Stimulated activated naive CD8-positive, alpha-beta T cell treated with anti-CD3 and anti-CD28 coated beads, Interleukin-15, Interleukin-2, amounts not matched to agents 100 ng/mL and 50 ng/mL, for 24 hours (primary cell): ENCODE data around the gene RALB.

Experiments
- H3K27ac Mint-ChIP-seq: one replicate; pipeline ENCODE4 v1.8.0; 2021; ENCODE audit warnings: mild to moderate bottlenecking, mixed read lengths
- H3K27me3 Mint-ChIP-seq: one replicate; pipeline ENCODE4 v1.8.0; 2021; ENCODE audit warnings: mixed read lengths
- H3K36me3 Mint-ChIP-seq: one replicate; pipeline ENCODE4 v1.8.0; 2021; ENCODE audit warnings: low read depth, mixed read lengths
- H3K4me1 Mint-ChIP-seq: one replicate; pipeline ENCODE4 v1.8.0; 2021; ENCODE audit warnings: low read depth, mixed read lengths
- H3K4me3 Mint-ChIP-seq: one replicate; pipeline ENCODE4 v1.8.0; 2021; ENCODE audit warnings: mild to moderate bottlenecking, mixed read lengths
- H3K9me3 Mint-ChIP-seq: one replicate; pipeline ENCODE4 v1.8.0; 2021; ENCODE audit warnings: mixed read lengths

The RALB gene

DNA sequence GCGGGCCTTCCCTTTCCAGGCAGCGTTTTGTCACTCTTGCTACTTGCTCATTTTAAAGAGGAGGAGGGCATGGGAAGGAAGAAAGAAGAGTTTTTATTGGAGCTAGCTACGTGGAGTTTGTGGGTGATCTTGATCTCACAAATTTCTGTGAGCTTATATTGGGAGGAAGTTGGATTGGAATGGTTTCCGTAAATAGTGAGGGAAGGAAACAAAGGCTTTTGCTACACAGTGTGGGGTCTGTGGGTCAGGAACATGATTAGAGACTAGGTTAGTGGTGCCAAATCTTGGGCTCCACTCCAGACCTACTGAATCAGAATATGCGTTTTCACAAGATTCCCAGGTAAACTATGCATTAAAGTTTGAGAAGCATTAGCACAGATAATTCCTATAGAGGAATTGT is 8.1 kb downstream of the RALB start:
- H3K27me3 Mint-ChIP-seq, result no peaks in the 10 kb centered on the region
- H3K4me3 Mint-ChIP-seq, result no peak overlapping the region
- H3K27ac Mint-ChIP-seq, result no peak overlapping the region
- H3K4me1 Mint-ChIP-seq, result peaks cover 43% of the 10 kb centered on the region
- H3K36me3 Mint-ChIP-seq, result peaks cover 16% of the 10 kb centered on the region
- H3K9me3 Mint-ChIP-seq, result peaks cover 4% of the 10 kb centered on the region

DNA sequence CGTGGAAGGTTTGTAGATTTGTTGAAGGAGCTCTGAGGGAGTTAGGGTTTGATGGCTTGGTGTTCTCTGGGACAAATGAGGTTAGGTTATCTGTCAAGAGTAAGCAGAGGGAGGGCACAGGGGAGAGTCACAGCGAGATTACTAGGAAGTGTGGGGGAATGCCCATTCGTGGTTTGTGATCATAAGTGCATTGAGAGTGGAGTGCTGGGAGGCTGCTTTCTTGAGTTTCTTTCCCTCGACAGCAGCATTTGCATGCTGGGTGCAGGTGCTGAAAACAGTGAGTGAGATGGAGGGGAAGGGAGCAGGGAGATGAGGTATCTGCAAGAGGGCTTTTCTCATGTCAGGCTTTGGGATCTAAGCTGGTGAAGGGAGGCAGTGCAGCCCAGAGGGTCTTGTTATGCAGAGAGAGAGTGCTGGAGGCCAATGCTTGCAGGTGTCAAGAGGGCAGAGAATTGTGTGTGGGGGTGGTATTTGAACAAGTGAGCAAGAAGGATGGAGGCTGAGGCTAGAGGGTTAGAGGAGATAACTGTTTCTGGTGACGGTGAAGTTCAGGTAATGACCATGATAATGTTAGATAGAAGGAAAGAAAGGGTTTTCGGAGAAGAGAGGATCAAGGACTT is 8.8 kb downstream of the RALB start:
- Mint-ChIP-seq H3K9me3 (peaks cover 4% of the 10 kb centered on the region), H3K27ac (no peak overlapping the region), H3K4me1 (peaks cover 38% of the 10 kb centered on the region), H3K36me3 (peaks cover 16% of the 10 kb centered on the region), H3K4me3 (no peak overlapping the region), H3K27me3 (no peaks in the 10 kb centered on the region)

DNA sequence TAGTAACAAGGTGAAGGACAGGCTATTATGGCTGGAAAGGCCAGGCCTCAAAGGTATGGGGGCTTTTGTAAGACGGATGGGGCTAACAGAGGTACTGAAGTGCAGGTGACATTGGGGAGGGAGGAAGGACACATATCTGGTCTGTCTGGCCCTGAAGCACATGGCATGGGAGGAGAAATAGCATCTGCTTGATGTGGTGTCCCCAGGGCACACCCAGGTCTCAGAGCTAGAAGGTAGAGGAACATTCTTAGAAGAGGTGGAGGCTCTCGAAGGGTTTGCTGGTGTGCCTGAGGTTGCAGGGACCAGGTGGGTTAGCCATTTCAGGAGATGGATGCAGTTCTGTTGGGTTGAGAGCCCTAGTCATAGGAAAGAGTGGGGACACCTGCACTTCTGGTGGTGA is 9.5 kb downstream of the RALB start:
- H3K36me3 Mint-ChIP-seq, result peaks cover 16% of the 10 kb centered on the region
- peaks cover 38% of the 10 kb centered on the region for H3K4me1 Mint-ChIP-seq

DNA sequence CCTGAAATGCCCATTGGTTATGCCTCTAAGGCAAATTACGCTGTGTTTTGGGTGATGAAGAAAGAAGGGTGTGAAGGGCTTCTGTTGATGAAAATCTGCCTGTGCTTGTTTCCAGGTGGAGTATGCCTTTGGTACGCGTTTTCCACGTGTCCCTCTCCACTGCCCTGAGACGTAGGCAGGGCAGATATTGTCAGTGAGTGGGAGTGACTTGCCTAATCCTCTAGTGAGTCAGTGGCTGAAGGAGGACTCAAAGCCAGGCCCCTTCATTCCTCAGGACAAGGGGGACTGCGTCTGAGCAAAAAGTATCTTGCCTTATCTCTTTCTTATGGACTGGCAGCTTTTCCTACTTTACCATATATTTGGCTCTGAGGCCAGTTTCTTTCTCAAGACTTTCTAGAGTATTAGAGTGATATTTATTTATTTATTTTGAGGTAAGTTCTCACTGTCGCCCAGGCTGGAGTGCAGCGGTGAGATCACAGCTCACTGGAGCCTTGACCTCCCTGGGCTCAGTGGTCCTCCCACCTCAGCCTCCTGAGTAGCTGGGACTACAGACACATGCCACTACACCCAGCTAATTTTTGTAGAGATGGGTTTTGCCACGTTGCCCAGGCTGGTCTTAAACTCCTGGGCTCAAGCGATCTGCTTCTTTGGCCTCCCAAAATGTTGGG is 10.2 kb downstream of the RALB start:
- peaks cover 34% of the 10 kb centered on the region for H3K4me1 Mint-ChIP-seq

More for the DNA sequence above, 9.5 kb downstream of the RALB start:
- no peaks in the 10 kb centered on the region for H3K27me3 Mint-ChIP-seq
- H3K9me3 Mint-ChIP-seq, result peaks cover 4% of the 10 kb centered on the region
- no peak overlapping the region for H3K27ac Mint-ChIP-seq
- no peak overlapping the region for H3K4me3 Mint-ChIP-seq

DNA sequence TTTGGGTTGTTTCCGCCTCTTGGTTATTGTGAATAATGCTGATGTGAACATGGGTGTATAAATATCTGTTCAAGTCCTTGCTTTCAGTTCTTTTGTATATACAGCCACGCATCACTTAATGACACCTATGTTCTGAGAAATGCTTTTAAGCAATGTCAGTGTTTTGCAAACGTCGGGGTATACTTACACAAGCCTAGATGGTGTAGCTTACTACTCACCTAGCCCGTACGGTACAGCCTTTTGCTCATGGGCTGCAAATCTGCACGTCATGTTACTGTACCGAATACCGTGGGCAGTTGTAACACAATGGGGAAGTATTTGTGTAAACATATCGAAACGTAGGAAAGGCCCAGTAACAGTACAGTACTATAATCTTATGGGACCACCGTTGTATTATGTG is 12.4 kb downstream of the RALB start:
- Mint-ChIP-seq H3K27me3 (no peaks in the 10 kb centered on the region), H3K4me3 (no peak overlapping the region), H3K27ac (no peak overlapping the region), H3K9me3 (no peaks in the 10 kb centered on the region), H3K4me1 (peaks cover 44% of the 10 kb centered on the region), H3K36me3 (peaks cover 17% of the 10 kb centered on the region)

More for the DNA sequence above, 10.2 kb downstream of the RALB start:
- H3K36me3 Mint-ChIP-seq, result peaks cover 16% of the 10 kb centered on the region
- no peak overlapping the region for H3K4me3 Mint-ChIP-seq
- no peaks in the 10 kb centered on the region for H3K27me3 Mint-ChIP-seq
- H3K27ac Mint-ChIP-seq, result no peak overlapping the region
- peaks cover 4% of the 10 kb centered on the region for H3K9me3 Mint-ChIP-seq

DNA sequence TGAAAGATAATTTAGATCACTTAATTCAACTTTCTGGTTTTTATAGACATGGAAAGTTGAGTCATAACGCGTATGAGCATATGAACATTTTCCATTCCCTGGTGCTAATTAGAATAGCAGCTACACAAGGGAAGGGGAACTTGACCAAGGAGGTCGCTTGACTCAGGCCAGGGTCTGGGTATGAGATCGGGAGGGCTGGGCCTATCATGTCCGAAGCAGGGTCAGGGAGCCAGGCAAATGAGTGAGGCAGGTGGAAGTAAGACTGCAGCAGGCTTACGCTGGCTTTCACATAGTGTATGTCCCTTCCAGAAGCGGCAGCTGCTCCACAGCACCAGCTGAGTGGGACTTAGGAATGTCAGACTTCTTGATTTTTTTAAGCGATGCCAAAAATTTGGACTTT is 14.7 kb downstream of the RALB start:
- Mint-ChIP-seq H3K4me3 (no peak overlapping the region), H3K27ac (peak overlapping the region; percentile 81), H3K9me3 (no peaks in the 10 kb centered on the region), H3K27me3 (no peaks in the 10 kb centered on the region), H3K4me1 (peaks cover 46% of the 10 kb centered on the region), H3K36me3 (peaks cover 15% of the 10 kb centered on the region)

DNA sequence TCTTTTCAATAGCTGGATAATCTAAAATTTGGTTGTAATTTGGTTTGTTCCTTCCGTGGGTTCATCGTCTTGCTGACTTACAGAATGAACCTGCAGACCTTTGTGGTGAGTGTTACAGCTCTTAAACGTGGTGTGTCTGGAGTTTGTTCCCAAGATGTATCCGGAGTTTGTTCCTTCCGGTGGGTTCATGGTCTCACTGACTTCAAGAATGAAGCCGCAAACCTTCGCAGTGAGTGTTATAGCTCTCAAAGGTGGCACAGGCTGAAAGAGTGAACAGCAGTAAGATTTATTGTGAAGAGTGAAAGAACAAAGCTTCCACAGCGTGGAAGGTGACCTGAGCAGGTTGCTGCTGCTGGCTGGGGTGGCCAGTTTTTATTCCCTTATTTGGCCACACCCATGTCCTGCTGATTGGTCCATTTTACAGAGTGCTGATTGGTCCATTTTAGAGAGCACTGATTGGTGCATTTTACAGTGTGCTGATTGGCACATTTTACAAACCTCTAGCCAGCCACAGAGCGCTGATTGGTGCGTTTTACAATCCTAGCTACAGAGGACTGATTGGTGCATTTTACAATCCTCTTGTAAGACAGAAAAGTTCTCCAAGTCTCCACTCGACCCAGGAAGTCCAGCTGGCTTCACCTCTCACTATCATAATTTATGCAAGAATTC is 16.6 kb downstream of the RALB start:
- Mint-ChIP-seq H3K36me3 (peaks cover 15% of the 10 kb centered on the region), H3K4me1 (peaks cover 55% of the 10 kb centered on the region), H3K27me3 (no peaks in the 10 kb centered on the region), H3K4me3 (no peak overlapping the region), H3K9me3 (no peaks in the 10 kb centered on the region), H3K27ac (no peak overlapping the region)

DNA sequence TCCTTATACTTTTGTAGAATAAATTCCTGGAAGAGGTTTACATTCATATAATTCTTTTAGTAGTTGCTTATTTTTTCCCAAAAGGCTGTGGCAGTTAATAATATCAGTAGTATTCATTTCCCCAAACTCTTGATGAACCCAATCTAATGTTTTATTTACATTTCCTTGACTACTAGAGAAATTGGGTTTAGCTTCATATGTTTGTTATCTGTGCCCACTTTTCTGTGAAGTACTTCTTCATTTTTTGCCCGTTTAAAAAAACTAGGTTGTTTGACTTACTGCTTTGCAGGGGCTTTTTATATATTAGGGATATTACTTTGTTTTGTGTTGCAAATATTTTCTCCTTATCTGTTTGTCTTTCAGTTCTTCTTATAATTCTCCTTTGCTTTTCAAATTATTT is 17.2 kb downstream of the RALB start:
- Mint-ChIP-seq H3K27me3 (no peaks in the 10 kb centered on the region), H3K4me1 (peaks cover 49% of the 10 kb centered on the region), H3K4me3 (no peak overlapping the region), H3K27ac (no peak overlapping the region), H3K9me3 (no peaks in the 10 kb centered on the region), H3K36me3 (peaks cover 15% of the 10 kb centered on the region)

DNA sequence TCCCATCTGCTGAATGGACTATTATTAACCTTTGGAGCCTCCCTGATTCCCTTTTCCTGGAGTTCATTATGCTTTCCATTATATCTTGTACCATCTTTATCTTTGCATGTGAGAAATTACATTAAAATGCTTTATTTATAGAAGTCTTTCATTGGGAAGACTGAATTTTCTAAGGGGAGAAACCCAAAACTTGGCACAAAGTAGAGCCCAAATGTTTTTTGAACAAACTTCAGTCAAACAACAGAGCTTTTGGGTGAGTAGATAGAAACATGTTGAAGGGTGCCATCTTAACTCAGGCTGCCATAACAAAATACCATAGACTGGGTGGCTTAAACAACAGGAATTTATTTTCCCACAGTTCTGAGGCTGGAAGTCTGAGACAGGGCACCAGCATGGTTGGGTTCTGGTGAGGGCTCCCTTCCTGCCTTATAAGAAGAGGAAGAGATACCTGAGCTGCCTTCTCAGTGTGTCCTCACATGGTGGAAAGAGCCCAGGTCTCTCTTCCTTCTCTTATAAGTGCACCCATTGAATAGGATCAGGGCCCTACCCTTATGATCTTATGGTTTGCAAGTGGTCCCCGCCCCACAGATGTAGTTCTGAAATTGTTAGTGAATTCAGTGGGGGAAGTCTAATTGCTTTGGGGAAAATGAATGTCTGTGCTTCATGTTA is 19.2 kb downstream of the RALB start:
- no peaks in the 10 kb centered on the region for H3K9me3 Mint-ChIP-seq
- no peak overlapping the region for H3K4me3 Mint-ChIP-seq
- H3K4me1 Mint-ChIP-seq, result peaks cover 35% of the 10 kb centered on the region
- no peaks in the 10 kb centered on the region for H3K27me3 Mint-ChIP-seq
- H3K36me3 Mint-ChIP-seq, result peaks cover 15% of the 10 kb centered on the region
- no peak overlapping the region for H3K27ac Mint-ChIP-seq

DNA sequence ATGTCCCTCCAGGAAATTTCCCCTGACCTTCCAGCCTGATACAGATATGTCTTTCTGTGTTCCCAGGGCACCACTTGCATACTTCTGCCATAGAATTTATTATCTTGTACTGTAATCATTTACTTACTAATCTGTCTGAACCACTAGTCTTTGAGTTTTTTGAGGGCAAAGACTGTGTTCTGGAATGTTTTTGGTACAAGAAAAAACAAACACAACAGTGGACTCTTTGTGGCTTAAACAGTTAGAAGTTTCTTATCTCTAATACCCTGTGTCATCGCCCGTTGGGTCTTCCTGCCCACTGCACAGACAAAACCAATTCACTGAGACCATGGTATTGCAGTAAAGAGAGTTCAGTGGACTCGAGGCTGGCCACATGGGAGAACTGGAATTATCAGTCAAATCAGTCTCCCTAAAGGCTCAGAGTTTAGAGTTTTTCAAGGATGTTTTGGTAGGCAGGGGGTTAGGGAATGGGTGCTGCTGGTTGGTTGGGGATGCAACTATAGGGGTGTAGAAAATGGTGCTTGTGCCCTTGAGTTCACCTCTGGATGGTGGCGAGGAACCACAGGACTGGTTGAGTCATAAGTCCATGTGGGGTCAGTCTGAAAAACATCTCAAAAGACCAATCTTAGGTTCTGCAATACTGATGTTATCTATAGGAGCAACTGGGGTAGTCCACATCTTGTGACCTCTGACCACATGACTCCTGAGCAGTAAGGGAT is 20.3 kb downstream of the RALB start:
- no peak overlapping the region for H3K4me3 Mint-ChIP-seq
- peaks cover 15% of the 10 kb centered on the region for H3K36me3 Mint-ChIP-seq
- H3K27me3 Mint-ChIP-seq, result no peaks in the 10 kb centered on the region
- H3K4me1 Mint-ChIP-seq, result peaks cover 28% of the 10 kb centered on the region
- H3K27ac Mint-ChIP-seq, result no peak overlapping the region
- no peaks in the 10 kb centered on the region for H3K9me3 Mint-ChIP-seq

DNA sequence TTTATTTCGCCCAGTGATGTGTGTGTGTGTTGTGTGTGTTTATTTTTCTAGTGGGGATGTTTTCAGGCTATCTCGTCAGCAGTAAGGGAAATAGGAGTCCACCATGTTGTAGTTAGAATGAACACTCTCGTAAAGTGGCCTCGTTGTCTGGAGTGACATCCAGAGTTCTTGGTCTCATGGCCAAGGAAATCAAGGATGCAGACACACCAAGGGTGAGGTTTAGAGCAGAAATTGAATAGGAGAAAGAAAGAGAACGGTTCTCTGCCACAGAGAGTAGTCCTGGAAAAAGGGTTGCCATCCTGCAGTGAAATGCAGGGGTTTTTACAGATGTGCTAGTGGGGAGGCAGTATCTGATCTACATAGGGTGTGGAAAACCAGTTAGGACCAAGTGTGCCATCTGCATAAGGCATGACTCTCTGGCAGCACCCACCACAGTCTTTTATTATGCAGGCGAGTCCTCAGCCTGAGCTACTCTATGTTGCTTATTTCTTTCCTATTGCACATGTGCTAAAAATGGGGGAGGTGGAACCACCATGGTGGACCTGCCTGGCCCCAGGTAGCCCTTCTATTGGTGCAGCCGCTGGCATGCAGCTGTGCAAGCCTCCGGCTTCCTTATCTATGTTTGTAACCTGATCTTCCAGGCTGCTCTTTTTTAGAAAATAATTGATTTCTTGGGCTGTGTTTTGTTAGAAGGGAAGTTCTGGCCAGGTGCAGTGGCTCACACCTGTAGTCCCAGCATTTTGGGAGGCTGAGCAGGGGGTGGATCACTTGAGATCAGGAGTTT is 23.2 kb downstream of the RALB start:
- H3K36me3 Mint-ChIP-seq, result peaks cover 25% of the 10 kb centered on the region
- no peak overlapping the region for H3K27ac Mint-ChIP-seq
- no peak overlapping the region for H3K4me3 Mint-ChIP-seq
- H3K9me3 Mint-ChIP-seq, result no peaks in the 10 kb centered on the region
- H3K4me1 Mint-ChIP-seq, result peaks cover 9% of the 10 kb centered on the region
- no peaks in the 10 kb centered on the region for H3K27me3 Mint-ChIP-seq

DNA sequence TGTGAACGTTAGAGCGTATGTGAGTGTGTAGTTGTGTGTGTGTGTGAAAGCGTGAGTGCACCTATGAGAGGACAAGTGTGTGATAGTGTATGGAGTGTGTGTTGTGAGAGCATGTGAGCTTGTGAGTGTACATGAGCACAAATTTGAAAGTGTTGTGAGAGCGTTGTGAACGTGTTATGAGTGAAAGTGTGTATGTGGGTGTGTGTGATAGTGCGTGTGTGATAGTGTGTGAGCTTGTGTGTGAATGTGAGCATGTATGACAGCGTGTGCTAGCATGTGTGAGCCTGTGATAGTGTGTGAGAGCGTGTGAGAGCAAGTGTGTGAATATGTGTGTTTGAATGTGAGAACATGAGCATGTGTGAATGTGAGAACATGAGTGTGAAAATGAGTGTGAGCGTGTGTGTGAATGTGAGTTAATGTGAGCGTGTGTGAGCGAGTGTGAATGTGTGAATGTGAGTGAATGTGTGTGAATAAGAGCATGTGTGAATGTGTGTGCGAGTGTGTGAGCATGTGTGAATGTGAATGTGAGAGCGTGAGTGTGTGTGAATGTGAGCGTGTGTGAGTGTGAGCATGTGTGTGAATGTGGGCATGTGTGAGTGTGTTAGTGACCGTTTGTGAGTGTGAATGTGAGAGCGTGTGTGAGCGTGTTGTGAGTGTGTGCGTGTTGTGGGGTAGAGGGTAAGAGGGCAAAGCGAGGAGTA is 25.0 kb downstream of the RALB start:
- H3K4me1 Mint-ChIP-seq, result peaks cover 9% of the 10 kb centered on the region

DNA sequence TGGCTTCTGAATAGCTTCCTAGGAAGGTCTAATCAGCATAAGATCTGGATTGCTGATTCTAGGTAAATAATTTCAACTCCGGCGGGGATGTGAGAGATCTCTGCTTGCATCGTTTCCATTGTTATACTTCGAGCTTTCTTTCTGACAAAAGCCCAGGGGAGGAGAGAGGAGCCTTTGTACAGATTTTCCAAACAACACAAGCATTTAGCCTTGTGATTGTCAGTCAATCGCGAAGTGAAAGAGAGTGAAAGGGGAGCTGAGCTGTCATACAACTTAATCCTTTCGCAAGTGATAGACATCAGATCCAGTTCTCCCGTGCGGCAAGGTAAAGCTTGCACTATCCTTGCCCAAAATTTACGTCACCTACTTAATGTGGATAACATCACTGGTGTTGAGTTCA is 26.2 kb downstream of the RALB start:
- no peaks in the 10 kb centered on the region for H3K9me3 Mint-ChIP-seq
- H3K4me3 Mint-ChIP-seq, result no peak overlapping the region
- H3K27ac Mint-ChIP-seq, result no peak overlapping the region
- no peaks in the 10 kb centered on the region for H3K27me3 Mint-ChIP-seq
- H3K36me3 Mint-ChIP-seq, result peaks cover 27% of the 10 kb centered on the region
- H3K4me1 Mint-ChIP-seq, result no peaks in the 10 kb centered on the region

More for the DNA sequence above, 25.0 kb downstream of the RALB start:
- H3K4me3 Mint-ChIP-seq, result no peak overlapping the region
- H3K9me3 Mint-ChIP-seq, result no peaks in the 10 kb centered on the region
- H3K36me3 Mint-ChIP-seq, result peaks cover 25% of the 10 kb centered on the region
- no peak overlapping the region for H3K27ac Mint-ChIP-seq
- no peaks in the 10 kb centered on the region for H3K27me3 Mint-ChIP-seq
